Endothelial cell (in vitro differentiated cells): ENCODE measurements around the gene HHAT. TPM values are rescaled to one million over a fixed set of nuclear protein-coding genes. Genes with fewer than 3 reads are reported as not detected.

Experiments
- total RNA-seq: library from RNA; stranded (reverse); fragmentation: NEBNext Ultra II Directional; extraction: Animal tissue kit (Norgen Biotek cat#: 25700); gene quantifications from one replicate; pipeline ENCODE4 v1.2.1, GENCODE V29; 2021; ENCODE audit not compliant: unreplicated experiment

The HHAT gene
- total RNA-seq, 1 donor from 2014 or later: 6.0 TPM

Other genes starting within 250 kb of the HHAT start
- gene SERTAD4, start 96.1 kb upstream of the HHAT start, total RNA-seq: 0.72 TPM